Ishikawa (cell line): Measurements from ENCODE around the gene DOCK1.

Source experiments
- CEBPB ChIP-seq: IDR thresholded peaks from 2 replicates; pipeline ENCODE4 v1.6.1; 2012
- CREB1 ChIP-seq: IDR thresholded peaks from 2 replicates; pipeline ENCODE4 v1.6.1; 2012; ENCODE audit warnings: low read depth
- EGR1 ChIP-seq: IDR thresholded peaks from 2 replicates; pipeline ENCODE4 v1.6.1; 2012
- EP300 ChIP-seq: IDR thresholded peaks from 2 replicates; pipeline ENCODE4 v1.6.1; 2012; ENCODE audit warnings: borderline replicate concordance
- FOXM1 ChIP-seq: IDR thresholded peaks from 2 replicates; pipeline ENCODE4 v1.6.1; 2012; ENCODE audit warnings: low read depth, borderline replicate concordance
- NFIC ChIP-seq: IDR thresholded peaks from 2 replicates; pipeline ENCODE4 v1.6.1; 2012
- RAD21 ChIP-seq: IDR thresholded peaks from 2 replicates; pipeline ENCODE4 v1.6.1; 2012; ENCODE audit warnings: low read depth
- TAF1 ChIP-seq: IDR thresholded peaks from 2 replicates; pipeline ENCODE4 v1.6.1; 2012; ENCODE audit warnings: low read depth, mild to moderate bottlenecking
- YY1 ChIP-seq: IDR thresholded peaks from 2 replicates; pipeline ENCODE4 v1.6.1; 2012; ENCODE audit warnings: low read depth
- TF ChIP-seq, protein P1 (sequence below): IDR thresholded peaks from 2 replicates; pipeline ENCODE4 v1.6.1; 2012; ENCODE audit warnings: low read depth, mild to moderate bottlenecking

DNA sequence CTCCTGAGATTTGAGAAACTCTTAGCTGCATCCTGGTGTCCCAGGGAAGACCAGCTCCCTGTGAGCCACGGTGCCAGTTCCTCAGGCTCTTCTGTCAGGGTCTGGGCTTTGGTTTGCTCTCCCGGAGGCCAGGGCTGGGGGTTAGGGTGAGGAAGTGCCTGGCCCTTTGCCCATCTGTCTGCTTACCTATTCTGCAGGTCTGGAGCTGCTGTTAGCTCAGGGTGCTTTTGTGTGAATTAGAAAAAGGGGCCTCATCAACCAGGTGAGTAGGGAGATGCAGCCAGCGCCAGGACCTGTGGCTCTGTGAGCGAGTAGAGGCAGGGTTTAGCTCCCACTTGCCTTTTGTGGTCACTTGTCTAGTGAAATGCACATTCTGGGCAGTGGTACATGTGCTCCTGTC is 109.4 kb downstream of the DOCK1 start:
- no peak for TF ChIP-seq EGR1
- no peak for TF ChIP-seq CEBPB
- TF ChIP-seq, protein P1, sequence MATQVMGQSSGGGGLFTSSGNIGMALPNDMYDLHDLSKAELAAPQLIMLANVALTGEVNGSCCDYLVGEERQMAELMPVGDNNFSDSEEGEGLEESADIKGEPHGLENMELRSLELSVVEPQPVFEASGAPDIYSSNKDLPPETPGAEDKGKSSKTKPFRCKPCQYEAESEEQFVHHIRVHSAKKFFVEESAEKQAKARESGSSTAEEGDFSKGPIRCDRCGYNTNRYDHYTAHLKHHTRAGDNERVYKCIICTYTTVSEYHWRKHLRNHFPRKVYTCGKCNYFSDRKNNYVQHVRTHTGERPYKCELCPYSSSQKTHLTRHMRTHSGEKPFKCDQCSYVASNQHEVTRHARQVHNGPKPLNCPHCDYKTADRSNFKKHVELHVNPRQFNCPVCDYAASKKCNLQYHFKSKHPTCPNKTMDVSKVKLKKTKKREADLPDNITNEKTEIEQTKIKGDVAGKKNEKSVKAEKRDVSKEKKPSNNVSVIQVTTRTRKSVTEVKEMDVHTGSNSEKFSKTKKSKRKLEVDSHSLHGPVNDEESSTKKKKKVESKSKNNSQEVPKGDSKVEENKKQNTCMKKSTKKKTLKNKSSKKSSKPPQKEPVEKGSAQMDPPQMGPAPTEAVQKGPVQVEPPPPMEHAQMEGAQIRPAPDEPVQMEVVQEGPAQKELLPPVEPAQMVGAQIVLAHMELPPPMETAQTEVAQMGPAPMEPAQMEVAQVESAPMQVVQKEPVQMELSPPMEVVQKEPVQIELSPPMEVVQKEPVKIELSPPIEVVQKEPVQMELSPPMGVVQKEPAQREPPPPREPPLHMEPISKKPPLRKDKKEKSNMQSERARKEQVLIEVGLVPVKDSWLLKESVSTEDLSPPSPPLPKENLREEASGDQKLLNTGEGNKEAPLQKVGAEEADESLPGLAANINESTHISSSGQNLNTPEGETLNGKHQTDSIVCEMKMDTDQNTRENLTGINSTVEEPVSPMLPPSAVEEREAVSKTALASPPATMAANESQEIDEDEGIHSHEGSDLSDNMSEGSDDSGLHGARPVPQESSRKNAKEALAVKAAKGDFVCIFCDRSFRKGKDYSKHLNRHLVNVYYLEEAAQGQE: no peak
- no peak for TF ChIP-seq RAD21
- no peak for TF ChIP-seq NFIC
- no peak for TF ChIP-seq EP300
- no peak for TF ChIP-seq TAF1
- no peak for TF ChIP-seq FOXM1
- no peak for TF ChIP-seq CREB1
- no peak for TF ChIP-seq YY1
